EL (cell line): ENCODE measurements around the gene IFNLR1.

ENCODE experiments used
- DNase-seq: peaks from one replicate; pipeline ENCODE4 v3.0.0-alpha.2; 2016

The IFNLR1 gene

GRCh38 chr1:24205345-24206082, 18.4 kb upstream of the IFNLR1 start:
- DNase-seq: no peak

- DNase-seq: no peak
Measured at GRCh38 chr1:24204116-24204515, 17.0 kb upstream of the IFNLR1 start.

GRCh38 chr1:24203404-24203803, 16.3 kb upstream of the IFNLR1 start:
- DNase-seq: no peak

GRCh38 chr1:24202987-24203386, 15.9 kb upstream of the IFNLR1 start:
- no peak for DNase-seq

- no peak for DNase-seq
Measured at GRCh38 chr1:24202556-24202955, 15.5 kb upstream of the IFNLR1 start.

- peak; percentile 89 for DNase-seq
Measured at GRCh38 chr1:24201941-24202440, 14.9 kb upstream of the IFNLR1 start.

- peak; percentile 65 for DNase-seq
Measured at GRCh38 chr1:24199291-24199900, 12.3 kb upstream of the IFNLR1 start.

GRCh38 chr1:24198766-24199165, 11.7 kb upstream of the IFNLR1 start:
- no peak for DNase-seq

- DNase-seq: no peak
Measured at GRCh38 chr1:24195874-24196273, 8.8 kb upstream of the IFNLR1 start.

GRCh38 chr1:24195136-24195535, 8.0 kb upstream of the IFNLR1 start:
- DNase-seq: no peak

- peak; percentile 28 for DNase-seq
Measured at GRCh38 chr1:24193046-24193445, 6.0 kb upstream of the IFNLR1 start.

- peak; percentile 64 for DNase-seq
Measured at GRCh38 chr1:24191860-24192259, 4.8 kb upstream of the IFNLR1 start.

- DNase-seq: no peak
Measured at GRCh38 chr1:24190983-24191461, 3.9 kb upstream of the IFNLR1 start.

- DNase-seq: no peak
Measured at GRCh38 chr1:24189528-24189927, 2.4 kb upstream of the IFNLR1 start.

GRCh38 chr1:24186711-24186992, 437 bp downstream of the IFNLR1 start:
- DNase-seq: no peak

GRCh38 chr1:24186031-24186710, 918 bp downstream of the IFNLR1 start:
- DNase-seq: no peak

GRCh38 chr1:24185076-24185475, 2.0 kb downstream of the IFNLR1 start:
- DNase-seq: no peak

- no peak for DNase-seq
Measured at GRCh38 chr1:24182061-24182460, 5.0 kb downstream of the IFNLR1 start.

- DNase-seq: no peak
Measured at GRCh38 chr1:24181619-24182018, 5.5 kb downstream of the IFNLR1 start.

GRCh38 chr1:24180676-24181075, 6.4 kb downstream of the IFNLR1 start:
- no peak for DNase-seq

- no peak for DNase-seq
Measured at GRCh38 chr1:24179251-24179840, 7.7 kb downstream of the IFNLR1 start.

- no peak for DNase-seq
Measured at GRCh38 chr1:24178407-24178806, 8.7 kb downstream of the IFNLR1 start.

GRCh38 chr1:24177161-24177560, 9.9 kb downstream of the IFNLR1 start:
- DNase-seq: no peak
